HepG2 (cell line): ENCODE measurements around the gene NUP133. TPM values are rescaled to one million over a fixed set of nuclear protein-coding genes. Genes with fewer than 3 reads are reported as not detected.
A peak's percentile ranks its signal among the peaks of the same experiment; 100 is the strongest.

ENCODE experiments used
- CREM ChIP-seq, 2 experiments: sonication (generic) in 1 of 2; formaldehyde crosslinking in 1 of 2; IDR thresholded peaks; 2 replicates each; pipeline versions ENCODE4 v1.4.0 to v1.6.1; 2016 to 2020; ENCODE audit warnings: antibody characterized with exemption in 1 of 2, mild to moderate bottlenecking in 1 of 2, missing genetic modification reagents in 1 of 2
- CTCF ChIP-seq: sonication (generic); formaldehyde crosslinking; IDR thresholded peaks from 2 replicates; pipeline ENCODE4 v1.5.0; 2020; ENCODE audit warnings: mild to moderate bottlenecking, missing genetic modification reagents, moderate library complexity
- GTF2F1 ChIP-seq: fragments of 150-350 bp; IDR thresholded peaks from 2 replicates; pipeline ENCODE4 v1.6.1; 2014; ENCODE audit warnings: low read length
- HDAC1 ChIP-seq: sonication (generic); formaldehyde crosslinking; IDR thresholded peaks from 2 replicates; pipeline ENCODE4 v1.5.1; 2020; ENCODE audit warnings: mild to moderate bottlenecking, missing genetic modification reagents
- HNF4A ChIP-seq: sonication (generic); formaldehyde crosslinking; IDR thresholded peaks from 2 replicates; pipeline ENCODE4 v1.4.0; 2020; ENCODE audit warnings: missing genetic modification reagents
- HNRNPLL ChIP-seq: fragments of 200-400 bp; formaldehyde crosslinking; IDR thresholded peaks from 2 replicates; pipeline ENCODE4 v1.6.1; 2017; ENCODE audit warnings: mild to moderate bottlenecking, low read depth, low read length; ENCODE audit not compliant: poor library complexity, severe bottlenecking
- MTF1 ChIP-seq: sonication (generic); formaldehyde crosslinking; IDR thresholded peaks from 2 replicates; pipeline ENCODE4 v1.5.0; 2020; ENCODE audit warnings: missing genetic modification reagents
- MZF1 ChIP-seq: sonication (generic); formaldehyde crosslinking; IDR thresholded peaks from 2 replicates; pipeline ENCODE4 v1.8.1; 2023; ENCODE audit warnings: mild to moderate bottlenecking, missing genetic modification reagents, borderline replicate concordance
- NCOA5 ChIP-seq: sonication (generic); formaldehyde crosslinking; IDR thresholded peaks from 2 replicates; pipeline ENCODE4 v1.4.0; 2020; ENCODE audit warnings: missing genetic modification reagents
- NFYC ChIP-seq: IDR thresholded peaks from 2 replicates; pipeline ENCODE4 v1.6.1; 2016; ENCODE audit warnings: missing genetic modification reagents, missing compliant biosample characterization
- NONO ChIP-seq, 2 experiments: fragments of 450-650 bp in 1 of 2; sonication (generic) in 1 of 2; formaldehyde crosslinking in 1 of 2; IDR thresholded peaks in 1 of 2; conservative IDR thresholded peaks in 1 of 2; 2 replicates each; pipeline versions ENCODE4 v1.6.1 to v1.8.0; 2017 to 2022; ENCODE audit warnings: mild to moderate bottlenecking in 1 of 2, missing genetic modification reagents in 1 of 2, moderate library complexity in 1 of 2
- PHB2 ChIP-seq: fragments of 450-650 bp; IDR thresholded peaks from 2 replicates; pipeline ENCODE4 v1.6.1; 2018; ENCODE audit not compliant: partially characterized antibody
- PHF5A ChIP-seq: IDR thresholded peaks from one replicate; pipeline ENCODE4 v1.6.1; 2018; ENCODE audit warnings: low read depth, missing genetic modification reagents; ENCODE audit not compliant: unreplicated experiment
- POLR2AphosphoS5 ChIP-seq: IDR thresholded peaks from 2 replicates; pipeline ENCODE4 v1.6.1; 2012; ENCODE audit warnings: low read depth, low read length
- RAD51 ChIP-seq: fragments of 450-650 bp; IDR thresholded peaks from 2 replicates; pipeline ENCODE4 v1.6.1; 2016; ENCODE audit warnings: borderline replicate concordance
- RBM22 ChIP-seq: fragments of 200-400 bp; formaldehyde crosslinking; optimal IDR thresholded peaks from 2 replicates; pipeline ENCODE3; 2017; ENCODE audit warnings: mild to moderate bottlenecking, low read length, moderate library complexity
- RFX3 ChIP-seq: IDR thresholded peaks from 2 replicates; pipeline ENCODE4 v1.6.1; 2016; ENCODE audit warnings: missing biosample characterization, missing genetic modification reagents
- RXRB ChIP-seq: IDR thresholded peaks from 2 replicates; pipeline ENCODE4 v1.6.1; 2016; ENCODE audit warnings: borderline replicate concordance, missing genetic modification reagents, missing compliant biosample characterization
- SIX1 ChIP-seq: sonication (generic); formaldehyde crosslinking; IDR thresholded peaks from 2 replicates; pipeline ENCODE4 v1.4.0; 2020; ENCODE audit warnings: missing genetic modification reagents, borderline replicate concordance
- SMYD3 ChIP-seq: sonication (generic); formaldehyde crosslinking; IDR thresholded peaks from 2 replicates; pipeline ENCODE4 v1.8.1; 2023; ENCODE audit warnings: mild to moderate bottlenecking, missing genetic modification reagents
- TBX3 ChIP-seq: fragments of 450-650 bp; IDR thresholded peaks from 2 replicates; pipeline ENCODE4 v1.6.1; 2017; ENCODE audit warnings: antibody characterized with exemption, mild to moderate bottlenecking, inconsistent platforms, borderline replicate concordance
- ZC3H4 ChIP-seq: sonication (generic); formaldehyde crosslinking; IDR thresholded peaks from 2 replicates; pipeline ENCODE4 v1.4.0; 2020; ENCODE audit warnings: missing genetic modification reagents, borderline replicate concordance
- ZFP37 ChIP-seq: sonication (generic); formaldehyde crosslinking; IDR thresholded peaks from 2 replicates; pipeline ENCODE4 v1.4.0; 2020; ENCODE audit warnings: missing genetic modification reagents, borderline replicate concordance
- ZFYVE20 ChIP-seq: sonication (generic); formaldehyde crosslinking; IDR thresholded peaks from 2 replicates; pipeline ENCODE4 v1.8.0; 2023; ENCODE audit warnings: low read depth, mild to moderate bottlenecking, moderate library complexity, missing genetic modification reagents, borderline replicate concordance
- ZNF205 ChIP-seq: IDR thresholded peaks from 2 replicates; pipeline ENCODE4 v1.6.1; 2018; ENCODE audit warnings: missing biosample characterization, missing genetic modification reagents
- ZNF274 ChIP-seq: sonication (generic); formaldehyde crosslinking; IDR thresholded peaks from 2 replicates; pipeline ENCODE4 v1.5.1; 2020; ENCODE audit warnings: mild to moderate bottlenecking, missing genetic modification reagents
- ZNF296 ChIP-seq: sonication (generic); formaldehyde crosslinking; conservative IDR thresholded peaks from 2 replicates; pipeline ENCODE4 v1.5.0; 2020; ENCODE audit warnings: mild to moderate bottlenecking, missing genetic modification reagents
- ZNF335 ChIP-seq: sonication (generic); formaldehyde crosslinking; IDR thresholded peaks from 2 replicates; pipeline ENCODE4 v1.4.0; 2020; ENCODE audit warnings: missing genetic modification reagents
- ZNF567 ChIP-seq: sonication (generic); formaldehyde crosslinking; IDR thresholded peaks from 2 replicates; pipeline ENCODE4 v1.8.1; 2023; ENCODE audit warnings: mild to moderate bottlenecking, missing genetic modification reagents, borderline replicate concordance
- ZNF598 ChIP-seq: sonication (generic); formaldehyde crosslinking; IDR thresholded peaks from 2 replicates; pipeline ENCODE4 v1.5.1; 2020; ENCODE audit warnings: mild to moderate bottlenecking, missing genetic modification reagents, borderline replicate concordance
- ZNF784 ChIP-seq: sonication (generic); formaldehyde crosslinking; IDR thresholded peaks from 2 replicates; pipeline ENCODE4 v1.5.1; 2020; ENCODE audit warnings: missing genetic modification reagents, mild to moderate bottlenecking, borderline replicate concordance
- polyA plus RNA-seq, 8 experiments: library from polyadenylated mRNA; depleted of rRNA in 3 of 8; stranded (reverse) in 7 of 8; unstranded in 1 of 8; fragments of >200 nt; fragmentation: Illumina TruSeq in 4 of 8; extraction: Trizol in 4 of 8; gene quantifications; 2 replicates each; pipeline versions ENCODE4 v1.2.1 to v1.2.3, GENCODE V29; 2011 to 2016; ENCODE audit warnings: low read depth in 4 of 8, missing spikeins in 1 of 8, mixed read lengths in 1 of 8; ENCODE audit not compliant: insufficient read depth in 1 of 8
- total RNA-seq, 5 experiments: library from RNA; depleted of rRNA; stranded (reverse); fragments of >200 nt; fragmentation: Illumina TruSeq; extraction: Trizol; gene quantifications; 2 replicates each; pipeline ENCODE4 v1.2.3, GENCODE V29; 2016; ENCODE audit warnings: low read depth in 1 of 5

Gene NUP133
- total and polyA plus RNA-seq, 2 of the 13 experiments (the other 11 are each of a cell fraction or from before 2014, with no cell fraction given), result 17.7 to 45.6 TPM

- TF ChIP-seq ZFYVE20 (CRISPR knock-in tag), result no peak
- TF ChIP-seq TBX3, result no peak
- TF ChIP-seq POLR2AphosphoS5, result no peak
- no peak for TF ChIP-seq MTF1 (CRISPR knock-in tag)
- no peak for TF ChIP-seq ZC3H4
- TF ChIP-seq HDAC1 (CRISPR knock-in tag), result no peak
- TF ChIP-seq PHB2, result no peak
- TF ChIP-seq CTCF (CRISPR knock-in tag), result no peak
- TF ChIP-seq HNRNPLL, result no peak
- no peak for TF ChIP-seq PHF5A
- no peak for TF ChIP-seq RBM22
- no peak for TF ChIP-seq GTF2F1
- TF ChIP-seq ZNF205 (CRISPR knock-in tag), result no peak
- TF ChIP-seq MZF1, result no peak
- no peak for TF ChIP-seq ZNF598 (CRISPR knock-in tag)
- TF ChIP-seq CREM (IDR thresholded peaks at IDR 0.05), result no peak
- TF ChIP-seq CREM (CRISPR knock-in tag; IDR thresholded peaks at IDR 0.05), result no peak
- TF ChIP-seq RFX3, result no peak
- no peak for TF ChIP-seq ZNF274 (CRISPR knock-in tag)
- no peak for TF ChIP-seq NFYC (CRISPR knock-in tag)
- peak; percentile 37; the same call in 1 of the 2 replicates for TF ChIP-seq RXRB (CRISPR knock-in tag)
- 0 out of 2 replicates have a peak, but pooled peaks have one; percentile 44 for TF ChIP-seq ZNF296 (CRISPR knock-in tag)
- no peak for TF ChIP-seq ZFP37
- no peak for TF ChIP-seq SMYD3
- TF ChIP-seq NCOA5 (CRISPR knock-in tag), result no peak
- no peak for TF ChIP-seq SIX1
- no peak for TF ChIP-seq ZNF784
- no peak for TF ChIP-seq RAD51
- no peak for TF ChIP-seq NONO (IDR thresholded peaks at IDR 0.05)
- no peak for TF ChIP-seq NONO (CRISPR knock-in tag; conservative IDR thresholded peaks at IDR 0.05)
- TF ChIP-seq HNF4A (CRISPR knock-in tag), result no peak
- TF ChIP-seq ZNF335 (CRISPR knock-in tag), result peak; percentile 62; the same call in 1 of the 2 replicates
- TF ChIP-seq ZNF567 (CRISPR knock-in tag), result no peak
Measured at GRCh38 chr1:229430761-229431283, 77.3 kb downstream of the NUP133 start (continued).
